HG03280 (cell line): ENCODE results near the gene C1orf74.

Experiments
- ATAC-seq: cut with Tn5 transposase; IDR thresholded peaks from one replicate; pipeline ENCODE4 v1.9.1; 2021; ENCODE audit warnings: mild to moderate bottlenecking, moderate library complexity; ENCODE audit not compliant: unreplicated experiment

Gene C1orf74

GRCh38 chr1:209772126-209772525, 12.2 kb downstream of the C1orf74 start:
- no peak for ATAC-seq

DNA sequence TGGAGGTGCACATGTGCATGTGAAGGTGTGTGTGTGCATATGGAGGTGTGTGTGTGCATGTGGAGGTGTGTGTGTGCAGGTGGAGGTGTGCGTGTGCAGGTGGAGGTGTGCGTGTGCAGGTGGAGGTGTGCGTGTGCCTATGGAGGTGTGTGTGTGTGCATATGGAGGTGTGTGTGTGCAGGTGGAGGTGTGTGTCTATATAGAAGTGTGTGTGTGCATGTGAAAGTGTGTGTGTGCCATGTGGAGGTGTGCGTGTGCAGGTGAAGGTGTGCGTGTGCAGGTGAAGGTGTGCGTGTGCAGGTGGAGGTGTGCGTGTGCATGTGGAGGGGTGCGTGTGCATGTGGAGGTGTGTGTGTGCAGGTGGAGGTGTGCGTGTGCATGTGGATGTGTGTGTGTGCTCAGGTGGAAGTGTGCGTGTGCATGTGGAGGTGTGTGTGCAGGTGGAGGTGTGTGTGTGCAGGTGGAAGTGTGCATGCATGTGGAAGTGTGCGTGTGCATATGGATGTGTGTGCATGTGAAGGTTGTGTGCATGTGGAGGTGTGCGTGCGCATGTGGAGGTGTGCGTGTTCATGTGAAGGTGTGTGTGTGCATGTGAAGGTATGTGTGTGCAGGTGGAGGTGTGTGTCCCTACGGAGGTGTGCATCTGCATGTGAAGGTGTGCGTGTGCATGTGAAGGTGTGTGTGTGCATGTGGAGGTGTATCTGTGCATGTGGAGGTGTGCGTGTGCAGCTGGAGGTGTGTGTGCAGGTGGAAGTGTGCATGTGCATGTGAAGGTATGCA, 13.5 kb downstream of the C1orf74 start:
- no peak for ATAC-seq

GRCh38 chr1:209769971-209770370, 14.4 kb downstream of the C1orf74 start:
- ATAC-seq: no peak

- ATAC-seq: peak; percentile 62
Observed at GRCh38 chr1:209769171-209769904, 15.0 kb downstream of the C1orf74 start.

DNA sequence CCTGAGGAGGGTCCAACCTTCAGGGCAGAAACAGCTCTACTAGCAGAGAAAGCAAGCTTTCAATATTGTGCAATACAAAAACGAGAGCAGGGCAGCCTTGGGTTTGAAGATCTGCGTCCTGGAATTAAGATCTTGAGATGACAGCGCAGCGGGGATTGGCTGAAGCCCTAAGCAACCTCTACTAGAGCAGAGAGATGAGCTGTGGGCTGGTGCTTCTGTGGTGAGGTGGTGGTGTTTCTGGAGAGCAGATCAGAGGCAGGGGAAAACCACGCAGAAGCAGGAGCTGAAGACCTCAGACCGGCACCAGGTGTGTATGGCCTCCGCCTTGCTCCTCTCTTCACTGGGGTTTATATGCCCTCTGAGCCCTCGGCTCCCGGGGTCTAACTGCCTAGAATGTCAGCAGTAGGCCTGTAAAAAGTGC, 16.0 kb downstream of the C1orf74 start:
- peak; percentile 82 for ATAC-seq

DNA sequence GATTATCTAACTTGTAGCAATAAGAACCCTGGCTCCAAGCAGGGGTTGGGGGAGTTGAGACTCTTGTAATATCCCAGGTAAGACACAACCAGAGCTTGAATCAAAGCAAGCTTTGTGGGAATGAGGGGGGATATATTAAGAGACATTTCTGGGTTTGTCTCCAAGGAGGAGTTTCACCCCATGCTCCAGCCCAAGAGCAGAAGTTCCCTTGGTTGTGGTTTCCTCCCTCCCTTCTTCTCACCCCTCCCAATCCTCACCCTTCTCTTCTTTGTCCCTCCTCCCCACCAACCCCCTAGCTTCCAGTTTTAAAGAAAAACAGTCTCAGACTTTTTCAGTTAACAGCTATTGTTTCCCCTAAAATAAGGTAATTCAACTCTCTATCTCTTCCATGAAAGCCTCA, 16.7 kb downstream of the C1orf74 start:
- no peak for ATAC-seq

GRCh38 chr1:209767096-209767495, 17.3 kb downstream of the C1orf74 start:
- ATAC-seq: no peak

DNA sequence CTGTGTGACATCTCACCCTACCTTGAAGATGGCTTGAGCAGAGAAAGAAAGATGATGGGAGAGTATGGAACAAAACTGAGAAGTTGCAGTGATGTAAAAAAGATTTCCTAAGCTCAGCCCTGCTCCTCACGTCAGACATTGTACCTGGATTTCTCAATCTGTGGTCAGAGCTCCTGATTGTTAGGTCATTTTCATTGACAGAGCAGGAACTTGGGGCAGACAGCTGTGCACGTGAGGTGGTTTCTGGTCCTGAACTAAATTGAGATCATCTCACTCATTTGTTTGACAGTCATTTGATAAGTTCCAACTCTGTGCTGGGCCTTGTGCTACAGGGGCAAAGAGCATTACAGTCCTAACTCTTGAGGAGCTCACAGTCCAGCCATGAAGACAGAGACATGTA, 18.3 kb downstream of the C1orf74 start:
- no peak for ATAC-seq

DNA sequence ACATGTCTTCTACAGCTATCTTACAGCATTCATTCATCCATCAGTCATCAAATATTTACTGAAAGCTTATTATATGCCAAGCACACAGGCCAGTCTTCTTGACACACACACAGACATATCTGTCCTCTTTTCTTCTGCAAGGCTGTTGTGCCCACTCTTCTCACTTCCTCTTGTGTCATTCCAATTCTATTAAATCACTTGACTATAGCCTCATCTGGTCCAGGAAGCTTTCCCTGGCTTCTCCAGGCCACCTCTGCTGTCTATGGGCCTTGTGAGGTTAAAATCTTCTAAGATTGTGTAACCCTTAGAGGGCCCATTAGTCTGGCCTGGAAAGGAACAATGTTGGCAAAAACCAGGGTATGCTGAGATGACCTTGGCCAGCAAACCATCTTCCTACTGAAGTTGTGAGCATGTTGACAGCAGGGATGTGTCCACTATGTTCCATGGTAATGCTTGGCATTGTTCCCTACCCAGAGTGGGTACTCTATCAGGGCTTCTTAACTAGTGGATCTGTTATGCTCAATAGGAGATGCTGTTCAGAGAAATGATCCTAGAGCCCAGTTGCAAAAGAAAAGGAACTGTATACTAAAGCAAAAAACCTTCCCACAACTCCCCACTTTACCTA, 23.2 kb downstream of the C1orf74 start:
- no peak for ATAC-seq

GRCh38 chr1:209759829-209760359, 24.5 kb downstream of the C1orf74 start:
- ATAC-seq: no peak

DNA sequence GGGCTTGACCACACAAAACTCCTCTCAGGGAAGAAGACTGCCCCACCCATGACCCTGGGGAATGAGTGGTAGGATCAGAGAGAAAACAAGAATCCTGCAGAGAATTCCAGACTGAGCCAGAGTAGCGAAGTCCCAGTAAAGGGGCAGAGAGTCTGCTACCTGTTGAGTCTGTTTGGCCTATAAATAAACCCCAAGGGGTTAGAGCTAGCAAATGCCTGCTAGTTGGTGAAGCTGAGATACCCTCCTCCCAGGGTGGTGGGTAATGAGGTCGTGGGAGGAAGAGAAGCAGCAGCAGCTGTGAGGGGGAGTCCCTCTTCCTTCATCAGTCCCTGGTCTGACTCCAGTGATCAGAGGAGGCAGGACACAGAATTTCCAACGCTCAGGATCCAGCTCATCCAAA, 26.0 kb downstream of the C1orf74 start:
- ATAC-seq: no peak

GRCh38 chr1:209756615-209757445, 27.5 kb downstream of the C1orf74 start:
- ATAC-seq: peak; percentile 28

GRCh38 chr1:209755926-209756614, 28.3 kb downstream of the C1orf74 start, which contains the start of gene TRAF3IP3:
Gene TRAF3IP3 (plus strand): TSS chr1:209756053. CDS start chr1:209760040, 3,987 bp downstream.
- ATAC-seq: peak; percentile 80

GRCh38 chr1:209755256-209755655, 29.1 kb downstream of the C1orf74 start:
- ATAC-seq: no peak

DNA sequence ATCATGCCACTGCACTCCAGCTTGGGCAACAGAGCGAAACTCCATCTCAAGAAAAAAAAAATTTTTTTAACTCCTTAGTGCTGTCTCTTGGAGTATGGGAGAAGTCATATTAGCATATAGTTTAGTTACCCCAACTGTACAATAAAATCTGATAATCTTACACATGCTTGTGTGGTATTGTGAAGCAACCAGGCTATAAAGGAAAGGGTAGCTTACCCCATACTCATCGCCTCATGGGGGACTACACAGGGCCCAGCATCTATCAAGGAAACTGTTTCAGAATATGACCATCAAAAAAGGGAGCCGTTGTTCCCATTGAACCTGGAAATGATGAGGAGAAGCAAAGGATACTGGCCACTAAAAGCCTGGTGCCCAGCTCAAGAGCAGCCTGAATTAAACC, 31.5 kb downstream of the C1orf74 start:
- no peak for ATAC-seq

- ATAC-seq: peak; percentile 34
Observed at GRCh38 chr1:209751627-209752231, 32.6 kb downstream of the C1orf74 start.

DNA sequence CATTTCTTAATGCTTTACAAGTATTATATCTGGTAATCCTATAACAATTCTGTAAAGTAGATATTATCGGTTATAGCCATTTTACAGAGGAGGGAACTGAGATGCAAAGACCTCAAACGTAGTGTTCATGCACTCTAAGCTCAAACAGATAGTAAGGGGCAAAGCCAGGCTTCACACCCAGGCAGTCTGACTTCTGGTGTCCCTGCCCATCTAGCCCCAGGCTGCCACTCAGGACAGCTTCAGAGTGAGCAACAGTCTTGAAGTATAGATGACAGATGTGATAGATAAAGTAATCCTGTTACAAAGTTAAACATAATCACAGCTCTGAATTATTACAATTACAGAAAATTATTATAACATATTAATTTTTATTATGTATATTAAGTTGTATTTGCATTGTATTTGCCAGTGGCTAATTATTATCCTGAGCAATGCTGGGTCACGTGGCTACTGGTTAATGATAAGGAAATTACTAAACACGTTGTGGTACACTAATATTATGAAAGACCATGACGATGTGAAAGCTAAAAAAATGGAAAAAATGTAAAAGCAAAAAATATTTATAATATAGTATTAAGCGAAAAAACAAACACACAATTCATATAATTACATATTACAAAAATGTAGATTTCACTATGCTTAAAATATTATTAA, 34.6 kb downstream of the C1orf74 start:
- ATAC-seq: no peak

DNA sequence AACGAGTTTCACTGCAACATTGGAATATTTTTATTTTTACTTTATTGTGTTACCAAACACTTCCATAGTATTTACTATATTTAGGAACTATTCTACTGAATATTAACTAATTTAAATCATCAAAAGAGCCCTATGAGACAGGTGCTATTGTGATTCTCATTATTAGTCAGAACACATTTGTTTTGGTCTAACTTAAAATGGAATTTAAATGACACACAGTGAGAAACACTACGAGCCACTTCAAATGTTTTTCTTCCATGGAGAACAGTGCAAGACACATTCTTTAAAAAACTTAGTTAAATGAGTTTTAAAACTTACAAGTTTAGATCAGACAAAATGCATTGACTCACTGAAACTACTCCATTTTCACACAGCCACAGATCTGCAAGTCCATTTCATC, 35.2 kb downstream of the C1orf74 start:
- no peak for ATAC-seq

- no peak for ATAC-seq
Observed at GRCh38 chr1:209748620-209749019, 35.7 kb downstream of the C1orf74 start.
